ENCODE results near the gene TOM1. TPM values are rescaled to one million over a fixed set of nuclear protein-coding genes. Genes with fewer than 3 reads are reported as not detected.

Gene TOM1
- polyA plus RNA-seq, 1 donor, result 66.8 TPM

DNA sequence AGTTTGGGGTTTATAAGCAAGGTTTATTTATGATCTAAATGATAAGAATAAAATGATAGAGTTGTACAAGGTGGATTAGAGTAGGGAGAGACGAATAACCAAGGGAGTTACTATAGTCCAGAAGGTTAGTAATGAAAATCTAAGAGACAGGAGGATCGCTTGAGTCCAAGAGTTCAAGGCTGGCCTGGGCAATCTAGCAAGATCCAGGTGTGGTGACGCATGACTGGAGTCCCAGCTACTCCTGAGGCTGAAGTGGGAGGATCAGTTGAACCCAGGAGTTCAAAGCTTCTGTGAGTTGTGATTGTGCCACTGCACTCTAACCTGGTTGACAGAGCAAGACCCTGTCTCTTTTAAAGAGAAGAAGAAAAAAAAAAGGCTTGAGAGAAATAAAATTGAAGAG, 30.1 kb upstream of the TOM1 start:
- no peak for DNase-seq
- Histone ChIP-seq H3K27me3 (ENCODE audit: control insufficient read depth, insufficient read depth, low read length) (no peaks in the 10 kb centered on the region), H3K9me3 (ENCODE audit: control insufficient read depth, low read depth, low read length) (no peaks in the 10 kb centered on the region), H3K27ac (ENCODE audit: low read length) (no peak overlapping the region), H3K36me3 (ENCODE audit: control insufficient read depth, insufficient read depth, low read length) (peaks cover 81% of the 10 kb centered on the region), H3K4me1 (ENCODE audit: control insufficient read depth, insufficient read depth, low read length) (no peaks in the 10 kb centered on the region), H3K4me3 (ENCODE audit: low read length) (no peak overlapping the region)
- no CpG with 5 or more reads among the region's 3 CpGs for WGBS (ENCODE audit: insufficient coverage, low lambda C conversion rate)

DNA sequence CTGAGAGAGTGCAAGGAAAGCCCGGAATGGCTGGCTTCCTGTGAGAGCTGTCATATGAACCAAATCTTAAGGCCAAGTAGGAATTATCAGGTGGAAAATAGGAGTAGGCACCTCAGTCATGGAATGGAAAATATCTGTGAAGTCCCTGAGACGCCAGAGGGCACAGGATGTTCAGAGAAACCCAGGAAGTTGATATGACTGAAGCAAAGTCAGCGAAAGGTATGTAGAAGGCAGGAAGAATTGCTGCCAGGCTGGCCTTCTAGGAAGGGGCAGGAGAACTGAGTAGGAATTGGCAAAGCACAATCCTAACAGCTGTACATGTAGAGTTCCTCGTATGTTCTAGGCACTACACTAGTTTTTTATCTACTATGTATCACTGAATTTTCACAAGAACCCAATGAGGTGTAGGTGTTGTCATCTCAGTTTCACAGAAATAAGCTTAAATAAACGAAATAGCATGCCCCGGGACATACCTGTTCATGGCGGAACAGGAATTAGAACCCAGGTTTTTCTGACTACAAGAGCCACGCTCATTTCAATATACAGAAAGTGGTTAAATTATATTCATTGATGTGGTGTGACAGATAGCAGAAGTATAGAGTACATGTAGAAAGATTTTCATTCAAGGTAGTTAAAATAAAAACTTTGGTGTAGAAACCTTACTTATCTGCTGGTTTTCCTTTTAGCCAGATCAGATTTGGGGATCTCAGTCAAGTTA, 25.4 kb upstream of the TOM1 start:
- H3K36me3 ChIP-seq (ENCODE audit: control insufficient read depth, insufficient read depth, low read length), result peaks cover 45% of the 10 kb centered on the region
- H3K4me1 ChIP-seq (ENCODE audit: control insufficient read depth, insufficient read depth, low read length), result no peaks in the 10 kb centered on the region
- H3K9me3 ChIP-seq (ENCODE audit: control insufficient read depth, low read depth, low read length), result no peaks in the 10 kb centered on the region
- 100% methylated on average over 3 of the region's 8 CpGs for WGBS (ENCODE audit: insufficient coverage, low lambda C conversion rate)
- H3K4me3 ChIP-seq (ENCODE audit: low read length), result no peak overlapping the region
- DNase-seq, result no peak
- H3K27ac ChIP-seq (ENCODE audit: low read length), result no peak overlapping the region
- no peaks in the 10 kb centered on the region for H3K27me3 ChIP-seq (ENCODE audit: control insufficient read depth, insufficient read depth, low read length)

DNA sequence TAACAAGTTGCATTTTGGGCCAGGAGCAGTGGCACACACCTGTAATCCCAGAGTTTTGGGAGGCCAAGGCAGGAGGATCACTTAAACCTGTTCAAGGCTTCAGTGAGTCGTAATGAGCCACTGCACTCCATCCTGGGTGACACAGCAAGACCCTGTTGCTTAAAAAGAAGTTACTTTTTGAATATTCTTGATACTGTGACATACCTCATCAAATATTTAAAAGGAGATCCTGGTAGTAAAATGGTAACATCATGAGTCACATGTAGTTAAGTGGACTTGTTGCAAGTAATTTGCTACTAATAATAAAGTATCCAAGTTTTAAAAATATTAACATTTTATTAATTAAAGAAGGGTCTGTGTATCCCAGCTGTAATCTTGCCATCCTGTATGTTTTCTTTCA, 24.1 kb upstream of the TOM1 start:
- Histone ChIP-seq H3K36me3 (ENCODE audit: control insufficient read depth, insufficient read depth, low read length) (peaks cover 35% of the 10 kb centered on the region), H3K9me3 (ENCODE audit: control insufficient read depth, low read depth, low read length) (no peaks in the 10 kb centered on the region), H3K4me3 (ENCODE audit: low read length) (no peak overlapping the region), H3K4me1 (ENCODE audit: control insufficient read depth, insufficient read depth, low read length) (no peaks in the 10 kb centered on the region), H3K27me3 (ENCODE audit: control insufficient read depth, insufficient read depth, low read length) (no peaks in the 10 kb centered on the region), H3K27ac (ENCODE audit: low read length) (no peak overlapping the region)
- no peak for DNase-seq
- WGBS (ENCODE audit: insufficient coverage, low lambda C conversion rate), result no CpG with 5 or more reads among the region's 1 CpG

DNA sequence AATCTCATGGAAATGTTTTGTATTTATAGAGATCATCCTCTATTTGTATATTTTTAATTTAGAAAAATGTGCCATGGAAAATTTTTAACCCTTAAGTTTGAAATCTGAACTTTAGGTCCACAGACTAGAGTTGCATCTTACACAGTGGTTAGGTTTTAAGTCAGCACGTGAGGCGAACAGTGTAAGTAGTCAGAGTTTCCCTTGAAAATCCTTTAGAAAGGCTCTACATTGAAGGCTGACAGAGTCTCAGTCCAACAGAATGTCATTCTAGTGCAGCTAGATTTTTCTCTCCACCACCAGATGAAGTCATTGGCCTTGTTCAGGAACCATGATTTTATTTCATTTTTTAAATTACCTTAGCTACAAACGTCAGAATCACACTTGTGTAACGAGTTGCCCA, 23.7 kb upstream of the TOM1 start:
- WGBS (ENCODE audit: insufficient coverage, low lambda C conversion rate), result no CpG with 5 or more reads among the region's 4 CpGs
- H3K4me3 ChIP-seq (ENCODE audit: low read length), result no peak overlapping the region
- H3K27ac ChIP-seq (ENCODE audit: low read length), result no peak overlapping the region
- no peaks in the 10 kb centered on the region for H3K9me3 ChIP-seq (ENCODE audit: control insufficient read depth, low read depth, low read length)
- peaks cover 33% of the 10 kb centered on the region for H3K36me3 ChIP-seq (ENCODE audit: control insufficient read depth, insufficient read depth, low read length)
- no peaks in the 10 kb centered on the region for H3K4me1 ChIP-seq (ENCODE audit: control insufficient read depth, insufficient read depth, low read length)
- no peak for DNase-seq
- H3K27me3 ChIP-seq (ENCODE audit: control insufficient read depth, insufficient read depth, low read length), result no peaks in the 10 kb centered on the region

DNA sequence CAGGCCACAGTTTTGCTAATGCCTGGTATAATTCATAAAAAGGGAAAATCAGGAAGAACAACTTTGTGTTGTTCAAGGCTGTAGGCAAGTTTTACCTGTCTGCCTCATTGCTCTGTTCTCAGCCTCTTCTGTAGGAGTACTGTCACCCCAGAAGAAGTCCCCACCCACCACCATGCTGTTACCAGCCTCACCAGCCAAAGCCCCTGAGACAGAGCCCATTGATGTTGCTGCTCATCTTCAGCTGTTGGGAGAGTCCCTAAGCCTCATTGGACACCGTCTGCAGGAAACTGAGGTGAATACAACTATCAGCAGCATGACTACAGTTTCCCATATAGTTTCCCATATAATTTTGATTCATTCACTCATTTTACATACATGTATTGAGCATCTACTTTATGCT, 11.6 kb upstream of the TOM1 start:
- H3K36me3 ChIP-seq (ENCODE audit: control insufficient read depth, insufficient read depth, low read length), result peaks cover 57% of the 10 kb centered on the region
- no peaks in the 10 kb centered on the region for H3K27me3 ChIP-seq (ENCODE audit: control insufficient read depth, insufficient read depth, low read length)
- DNase-seq, result no peak
- no peaks in the 10 kb centered on the region for H3K4me1 ChIP-seq (ENCODE audit: control insufficient read depth, insufficient read depth, low read length)
- no peak overlapping the region for H3K4me3 ChIP-seq (ENCODE audit: low read length)
- WGBS (ENCODE audit: insufficient coverage, low lambda C conversion rate), result no CpG with 5 or more reads among the region's 1 CpG
- no peak overlapping the region for H3K27ac ChIP-seq (ENCODE audit: low read length)
- H3K9me3 ChIP-seq (ENCODE audit: control insufficient read depth, low read depth, low read length), result no peaks in the 10 kb centered on the region

DNA sequence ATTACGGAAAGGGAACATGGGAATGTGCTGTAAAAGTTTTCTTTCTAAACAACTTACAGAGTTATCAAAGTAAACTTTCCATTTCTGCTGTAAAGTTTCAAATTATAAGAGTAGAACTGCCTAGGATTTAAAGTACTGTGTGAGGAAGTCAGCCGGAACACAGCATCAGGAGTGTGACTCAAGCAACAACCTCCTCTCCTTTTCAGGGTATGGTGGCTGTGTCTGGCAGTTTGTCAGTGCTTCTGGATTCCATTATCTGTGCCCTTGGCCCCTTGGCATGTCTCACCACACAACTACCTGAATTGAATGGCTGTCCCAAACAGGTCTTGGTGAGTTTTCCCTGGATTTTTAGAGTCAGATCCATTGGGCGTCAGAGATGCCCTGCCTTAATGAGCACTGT, 6.9 kb upstream of the TOM1 start:
- Histone ChIP-seq H3K36me3 (ENCODE audit: control insufficient read depth, insufficient read depth, low read length) (peaks cover 55% of the 10 kb centered on the region), H3K27me3 (ENCODE audit: control insufficient read depth, insufficient read depth, low read length) (no peaks in the 10 kb centered on the region), H3K4me1 (ENCODE audit: control insufficient read depth, insufficient read depth, low read length) (peaks cover 7% of the 10 kb centered on the region), H3K27ac (ENCODE audit: low read length) (no peak overlapping the region), H3K4me3 (ENCODE audit: low read length) (no peak overlapping the region), H3K9me3 (ENCODE audit: control insufficient read depth, low read depth, low read length) (no peaks in the 10 kb centered on the region)
- DNase-seq, result no peak
- no CpG with 5 or more reads among the region's 3 CpGs for WGBS (ENCODE audit: insufficient coverage, low lambda C conversion rate)

DNA sequence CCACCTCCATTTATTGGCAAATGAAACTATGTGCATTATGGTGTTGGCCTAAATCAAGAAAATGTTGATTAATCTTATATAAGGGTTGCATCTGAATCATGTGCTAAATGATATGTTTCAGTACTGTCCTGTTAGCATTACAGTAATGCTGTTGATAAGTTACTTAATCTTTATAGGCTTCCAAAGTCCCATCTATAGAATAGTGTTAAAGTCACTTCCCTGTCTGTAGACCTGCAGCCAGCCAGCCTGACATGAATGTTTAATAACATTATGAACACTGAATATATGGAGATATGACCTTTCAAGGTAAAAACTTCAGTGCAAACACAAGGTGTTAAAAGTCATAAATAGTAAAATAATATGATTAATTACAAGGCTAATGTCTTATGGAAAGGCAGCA, 3.6 kb upstream of the TOM1 start:
- peak overlapping the region; percentile 39 for H3K27ac ChIP-seq (ENCODE audit: low read length)
- no peaks in the 10 kb centered on the region for H3K27me3 ChIP-seq (ENCODE audit: control insufficient read depth, insufficient read depth, low read length)
- H3K4me3 ChIP-seq (ENCODE audit: low read length), result no peak overlapping the region
- H3K9me3 ChIP-seq (ENCODE audit: control insufficient read depth, low read depth, low read length), result peaks cover 3% of the 10 kb centered on the region
- peak in 1 of 2 donors; percentile 75 for DNase-seq
- peaks cover 9% of the 10 kb centered on the region for H3K4me1 ChIP-seq (ENCODE audit: control insufficient read depth, insufficient read depth, low read length)
- peaks cover 32% of the 10 kb centered on the region for H3K36me3 ChIP-seq (ENCODE audit: control insufficient read depth, insufficient read depth, low read length)

DNA sequence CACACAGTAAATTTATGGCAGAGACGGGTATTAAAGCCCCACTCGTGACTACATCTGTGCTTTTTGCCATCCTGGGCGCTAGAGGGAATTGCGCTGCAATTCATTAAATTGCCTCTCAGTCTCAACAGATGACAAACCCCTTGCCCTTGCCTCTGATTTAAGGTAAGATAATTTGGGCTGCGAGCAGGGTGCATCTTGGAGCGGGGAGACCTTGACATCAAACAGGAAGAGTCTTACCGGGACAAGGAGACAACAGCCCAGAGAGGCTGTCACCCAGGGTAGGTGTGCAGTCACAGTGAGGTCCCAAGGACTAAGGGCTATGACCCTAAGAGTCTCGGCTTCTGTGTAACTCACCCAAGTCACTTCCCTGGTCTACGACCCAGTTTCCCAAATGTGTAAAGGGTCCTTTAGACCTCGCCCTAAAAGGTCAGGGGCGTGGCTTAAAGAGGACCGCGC, 449 bp upstream of the TOM1 start:
- WGBS (ENCODE audit: insufficient coverage, low lambda C conversion rate), result 12% methylated on average over 3 of the region's 13 CpGs
- Histone ChIP-seq H3K36me3 (ENCODE audit: control insufficient read depth, insufficient read depth, low read length) (peaks cover 16% of the 10 kb centered on the region), H3K4me3 (ENCODE audit: low read length) (peak overlapping the region; percentile 80), H3K27me3 (ENCODE audit: control insufficient read depth, insufficient read depth, low read length) (no peaks in the 10 kb centered on the region), H3K9me3 (ENCODE audit: control insufficient read depth, low read depth, low read length) (peaks cover 3% of the 10 kb centered on the region), H3K27ac (ENCODE audit: low read length) (peak overlapping the region; percentile 95), H3K4me1 (ENCODE audit: control insufficient read depth, insufficient read depth, low read length) (peaks cover 16% of the 10 kb centered on the region)
- peak in 1 of 2 donors; percentile 32 for DNase-seq

DNA sequence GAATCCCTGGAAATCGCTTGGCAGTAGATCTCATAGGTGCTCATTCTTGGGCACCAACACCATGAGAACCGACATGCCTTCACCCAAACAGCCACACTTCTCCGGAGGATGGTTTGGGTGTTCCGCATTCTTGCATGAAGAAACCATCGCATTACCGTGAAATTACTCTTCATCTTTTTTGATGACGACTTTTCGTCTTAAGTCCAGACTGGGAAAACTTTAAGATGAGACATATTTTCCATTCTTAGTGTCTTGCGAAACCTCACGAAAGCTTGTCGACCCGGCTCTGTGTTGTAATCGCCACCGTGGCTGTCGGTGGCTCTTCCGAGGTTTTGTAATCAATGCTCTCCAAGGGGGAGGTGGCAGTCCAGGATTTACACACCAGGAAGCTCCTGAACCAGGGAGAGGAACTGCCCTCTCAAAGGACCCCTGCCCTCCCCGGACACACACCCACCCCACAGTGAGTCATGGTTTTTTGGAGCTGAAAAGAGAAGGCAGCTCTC, 1.7 kb downstream of the TOM1 start:
- peak; percentile 88 for DNase-seq
- 73% methylated on average over 3 of the region's 17 CpGs for WGBS (ENCODE audit: insufficient coverage, low lambda C conversion rate)
- H3K4me3 ChIP-seq (ENCODE audit: low read length), result peak overlapping the region; percentile 80
- H3K27ac ChIP-seq (ENCODE audit: low read length), result peak overlapping the region; percentile 95
- peaks cover 12% of the 10 kb centered on the region for H3K4me1 ChIP-seq (ENCODE audit: control insufficient read depth, insufficient read depth, low read length)
- peaks cover 3% of the 10 kb centered on the region for H3K9me3 ChIP-seq (ENCODE audit: control insufficient read depth, low read depth, low read length)
- H3K36me3 ChIP-seq (ENCODE audit: control insufficient read depth, insufficient read depth, low read length), result peaks cover 15% of the 10 kb centered on the region
- no peaks in the 10 kb centered on the region for H3K27me3 ChIP-seq (ENCODE audit: control insufficient read depth, insufficient read depth, low read length)

DNA sequence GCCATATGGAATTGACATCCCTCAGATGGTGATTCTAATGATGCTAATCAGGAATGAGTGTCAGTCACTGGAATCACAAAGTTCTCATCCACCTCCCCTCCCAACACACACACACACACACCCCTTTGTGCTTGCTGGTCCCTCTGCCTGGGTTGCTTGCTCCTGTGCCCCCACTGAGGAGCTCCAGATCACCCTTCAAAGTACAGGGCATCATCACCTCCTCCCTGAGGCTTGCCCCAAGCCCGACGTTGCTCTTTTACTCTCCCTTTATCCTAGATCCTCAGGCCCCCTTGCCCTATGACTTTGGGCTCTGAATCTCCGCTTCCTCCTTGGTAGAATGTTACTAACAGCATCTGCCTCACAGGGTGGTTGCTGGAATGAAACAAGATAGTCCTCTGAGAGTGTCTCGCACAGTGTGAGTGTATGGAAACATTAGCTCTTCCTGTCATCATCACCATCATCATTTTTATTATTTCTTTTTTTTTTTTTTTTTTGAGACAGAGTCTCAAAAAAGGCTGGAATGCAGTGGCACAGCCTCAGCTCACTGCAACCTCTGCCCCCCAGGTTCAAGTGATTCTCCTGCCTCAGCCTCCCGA, 3.4 kb downstream of the TOM1 start:
- Histone ChIP-seq H3K9me3 (ENCODE audit: control insufficient read depth, low read depth, low read length) (peaks cover 3% of the 10 kb centered on the region), H3K4me1 (ENCODE audit: control insufficient read depth, insufficient read depth, low read length) (peaks cover 9% of the 10 kb centered on the region), H3K27me3 (ENCODE audit: control insufficient read depth, insufficient read depth, low read length) (no peaks in the 10 kb centered on the region), H3K27ac (ENCODE audit: low read length) (no peak overlapping the region), H3K36me3 (ENCODE audit: control insufficient read depth, insufficient read depth, low read length) (peaks cover 17% of the 10 kb centered on the region), H3K4me3 (ENCODE audit: low read length) (no peak overlapping the region)
- no CpG with 5 or more reads among the region's 5 CpGs for WGBS (ENCODE audit: insufficient coverage, low lambda C conversion rate)
- no peak for DNase-seq

Data from large intestine (tissue), 3 donors.